ENCODE measurements around the gene DGLUCY. TPM values are rescaled to one million over a fixed set of nuclear protein-coding genes. Genes with fewer than 3 reads are reported as not detected.

DGLUCY gene
- total RNA-seq, 1 experiment from 2014 or later = 54.8 TPM

GRCh38 chr14:91219517-91220389 lies 105.9 kb downstream of the DGLUCY start:
- no peak overlapping the region for H3K4me3 Mint-ChIP-seq (ENCODE audit: unreplicated experiment)
- peaks cover 2% of the 10 kb centered on the region; the same call in 1 of the 2 replicates for H3K36me3 ChIP-seq (ENCODE audit: control insufficient read depth, insufficient read depth, low read length)
- H3K27me3 ChIP-seq (replicated peaks; ENCODE audit: control insufficient read depth, insufficient read depth, low read length) = no peaks in the 10 kb centered on the region
- H3K27me3 Mint-ChIP-seq (ENCODE audit: insufficient read depth, unreplicated experiment) = no peaks in the 10 kb centered on the region
- BruUV-seq (replicated peaks) = no TSS peak
- no peak overlapping the region for H3K27ac Mint-ChIP-seq (ENCODE audit: unreplicated experiment)
- no peaks in the 10 kb centered on the region for H3K4me1 Mint-ChIP-seq (ENCODE audit: low read depth, unreplicated experiment)
- H3K4me3 ChIP-seq (ENCODE audit: low read depth, low read length) = no peak overlapping the region
- no peak for DNase-seq
- CTCF ChIA-PET = no interaction called here
- TF ChIP-seq CTCF (IDR thresholded peaks at IDR 0.05; ENCODE audit: insufficient read depth in 1 of 2, low read depth in 1 of 2, low read length in 1 of 2, severe bottlenecking in 1 of 2, unreplicated experiment in 1 of 2) = no peak
- intact Hi-C loops (cut with micrococcal nuclease; ENCODE audit: unreplicated experiment) = no loop called here
- H3K4me1 ChIP-seq = no peaks in the 10 kb centered on the region
- peaks cover 29% of the 10 kb centered on the region for H3K36me3 Mint-ChIP-seq (ENCODE audit: insufficient read depth, unreplicated experiment)
- H3K9me3 Mint-ChIP-seq (ENCODE audit: unreplicated experiment) = no peaks in the 10 kb centered on the region
- H3K9me3 ChIP-seq = no peaks in the 10 kb centered on the region
- POLR2A ChIA-PET = no interaction called here

- H3K9me3 ChIP-seq = no peaks in the 10 kb centered on the region
- H3K36me3 ChIP-seq (ENCODE audit: control insufficient read depth, insufficient read depth, low read length) = peaks cover 2% of the 10 kb centered on the region; the same call in 1 of the 2 replicates
- TF ChIP-seq CTCF (IDR thresholded peaks at IDR 0.05; ENCODE audit: insufficient read depth in 1 of 2, low read depth in 1 of 2, low read length in 1 of 2, severe bottlenecking in 1 of 2, unreplicated experiment in 1 of 2) = no peak
- H3K27me3 ChIP-seq (replicated peaks; ENCODE audit: control insufficient read depth, insufficient read depth, low read length) = no peaks in the 10 kb centered on the region
- Mint-ChIP-seq H3K27ac (ENCODE audit: unreplicated experiment) (no peak overlapping the region), H3K4me3 (ENCODE audit: unreplicated experiment) (no peak overlapping the region), H3K27me3 (ENCODE audit: insufficient read depth, unreplicated experiment) (no peaks in the 10 kb centered on the region), H3K9me3 (ENCODE audit: unreplicated experiment) (no peaks in the 10 kb centered on the region), H3K36me3 (ENCODE audit: insufficient read depth, unreplicated experiment) (peaks cover 25% of the 10 kb centered on the region), H3K4me1 (ENCODE audit: low read depth, unreplicated experiment) (no peaks in the 10 kb centered on the region)
- POLR2A ChIA-PET = no interaction called here
- no peak overlapping the region for H3K4me3 ChIP-seq (ENCODE audit: low read depth, low read length)
- no TSS peak for BruUV-seq (replicated peaks)
- no peaks in the 10 kb centered on the region for H3K4me1 ChIP-seq
- DNase-seq = no peak
- intact Hi-C loops (cut with micrococcal nuclease; ENCODE audit: unreplicated experiment) = no loop called here
- CTCF ChIA-PET = interaction anchor here (0.7 kb wide), 1 partner anchor 31 kb away, joined by 3 read pairs; no protein-coding TSS in a partner anchor
Observed at GRCh38 chr14:91220581-91221000, 106.7 kb downstream of the DGLUCY start.

GRCh38 chr14:91221270-91221669 lies 107.4 kb downstream of the DGLUCY start:
- H3K27ac Mint-ChIP-seq (ENCODE audit: unreplicated experiment) = no peak overlapping the region
- no peak overlapping the region for H3K4me3 Mint-ChIP-seq (ENCODE audit: unreplicated experiment)
- H3K36me3 Mint-ChIP-seq (ENCODE audit: insufficient read depth, unreplicated experiment) = peaks cover 18% of the 10 kb centered on the region
- H3K4me1 Mint-ChIP-seq (ENCODE audit: low read depth, unreplicated experiment) = no peaks in the 10 kb centered on the region
- DNase-seq = no peak
- Histone ChIP-seq H3K36me3 (ENCODE audit: control insufficient read depth, insufficient read depth, low read length) (peaks cover 2% of the 10 kb centered on the region; the same call in 1 of the 2 replicates), H3K9me3 (no peaks in the 10 kb centered on the region), H3K27me3 (replicated peaks; ENCODE audit: control insufficient read depth, insufficient read depth, low read length) (no peaks in the 10 kb centered on the region), H3K4me3 (ENCODE audit: low read depth, low read length) (no peak overlapping the region), H3K4me1 (no peaks in the 10 kb centered on the region)
- CTCF ChIA-PET = interaction anchor here (0.7 kb wide), 1 partner anchor 30 kb away, joined by 3 read pairs; no protein-coding TSS in a partner anchor
- BruUV-seq (replicated peaks) = no TSS peak
- H3K9me3 Mint-ChIP-seq (ENCODE audit: unreplicated experiment) = no peaks in the 10 kb centered on the region
- H3K27me3 Mint-ChIP-seq (ENCODE audit: insufficient read depth, unreplicated experiment) = no peaks in the 10 kb centered on the region
- POLR2A ChIA-PET = no interaction called here
- no peak for TF ChIP-seq CTCF (IDR thresholded peaks at IDR 0.05; ENCODE audit: insufficient read depth in 1 of 2, low read depth in 1 of 2, low read length in 1 of 2, severe bottlenecking in 1 of 2, unreplicated experiment in 1 of 2)
- intact Hi-C loops (cut with micrococcal nuclease; ENCODE audit: unreplicated experiment) = no loop called here

Data from Caco-2 (cell line).